Globus pallidus (tissue), 1 donor: ENCODE results near the gene ZBTB4.

Source experiments
- DNase-seq: peaks from one replicate; pipeline ENCODE4 v3.0.0-alpha.2; 2015; ENCODE audit warnings: low spot score

Gene ZBTB4

DNA sequence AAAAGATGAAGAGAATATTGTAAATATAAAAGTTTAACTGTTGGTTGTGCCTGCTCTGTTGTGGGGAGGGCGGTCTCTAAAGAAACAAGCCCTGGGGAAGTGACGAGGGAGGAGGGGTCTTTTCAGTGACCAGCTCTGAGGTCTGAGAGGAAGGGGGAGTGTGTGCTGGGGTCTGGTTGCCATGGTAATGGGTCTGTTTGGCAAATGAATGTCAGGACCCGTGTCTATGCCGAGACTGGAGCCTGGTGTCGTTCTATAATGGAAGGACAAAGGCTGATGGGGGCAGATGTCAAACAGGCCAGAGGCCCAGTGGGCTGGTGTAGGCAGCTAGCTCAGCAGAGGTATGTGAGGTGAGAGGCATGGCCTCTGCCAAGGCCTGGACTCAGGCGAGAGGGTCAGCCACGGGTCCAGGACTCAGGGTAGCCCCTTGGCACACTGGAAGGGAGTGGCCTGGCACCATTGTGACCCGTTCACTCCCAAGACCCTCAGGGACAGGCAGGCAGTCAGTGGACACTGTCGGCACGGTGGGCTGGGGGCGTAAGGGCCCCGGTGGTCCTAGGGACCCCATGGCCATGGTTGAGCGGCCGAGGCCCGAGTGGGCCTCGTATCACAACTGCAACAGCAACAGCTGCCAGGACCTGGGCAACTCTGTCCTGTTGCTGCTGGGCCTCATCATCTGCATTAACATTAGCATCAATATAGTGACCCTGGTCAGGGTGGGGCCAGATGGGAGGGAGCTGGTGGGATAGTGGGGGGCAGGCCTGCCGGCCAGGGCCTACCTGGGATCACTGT, 59.4 kb downstream of the ZBTB4 start, which contains the start of gene SPEM1:
TSS of gene SPEM1 (plus strand) at position 506 of the 792 bp plus-strand sequence. CDS start at position 567, 61 bp downstream.
- no peak for DNase-seq

DNA sequence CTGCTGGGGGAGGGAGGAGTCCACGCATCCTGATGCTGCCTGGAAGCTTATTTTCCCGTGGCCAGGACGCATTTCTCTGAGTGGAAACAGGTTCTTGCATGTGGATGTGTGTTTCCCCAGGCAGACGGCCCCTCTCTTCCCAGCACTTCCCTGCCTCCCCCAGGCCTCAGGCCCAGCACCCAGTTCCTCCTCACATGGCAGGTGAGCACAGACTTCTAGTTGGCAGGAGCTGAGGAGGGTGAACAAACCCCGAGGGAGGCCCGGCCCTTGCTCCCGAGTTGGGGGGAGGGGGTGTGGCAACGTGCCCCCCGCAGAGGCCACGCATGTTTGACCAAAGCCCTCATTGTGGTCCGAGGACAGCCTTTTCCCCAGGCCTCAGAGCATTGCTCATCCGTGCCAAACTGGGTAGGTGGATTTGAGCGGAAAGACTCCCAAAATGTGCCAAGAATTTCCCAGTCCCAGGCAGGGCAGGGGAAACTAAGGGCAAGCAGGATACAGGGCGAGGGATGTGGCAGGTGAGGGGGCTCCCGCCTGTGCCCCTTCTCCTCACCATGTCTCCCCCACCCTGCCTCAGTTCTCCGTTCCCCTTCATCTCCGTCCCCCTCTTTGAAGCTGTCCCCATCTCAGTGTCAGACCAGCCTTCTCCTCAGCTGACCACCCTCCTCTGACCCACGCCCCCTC, 60.8 kb downstream of the ZBTB4 start:
- no peak for DNase-seq

DNA sequence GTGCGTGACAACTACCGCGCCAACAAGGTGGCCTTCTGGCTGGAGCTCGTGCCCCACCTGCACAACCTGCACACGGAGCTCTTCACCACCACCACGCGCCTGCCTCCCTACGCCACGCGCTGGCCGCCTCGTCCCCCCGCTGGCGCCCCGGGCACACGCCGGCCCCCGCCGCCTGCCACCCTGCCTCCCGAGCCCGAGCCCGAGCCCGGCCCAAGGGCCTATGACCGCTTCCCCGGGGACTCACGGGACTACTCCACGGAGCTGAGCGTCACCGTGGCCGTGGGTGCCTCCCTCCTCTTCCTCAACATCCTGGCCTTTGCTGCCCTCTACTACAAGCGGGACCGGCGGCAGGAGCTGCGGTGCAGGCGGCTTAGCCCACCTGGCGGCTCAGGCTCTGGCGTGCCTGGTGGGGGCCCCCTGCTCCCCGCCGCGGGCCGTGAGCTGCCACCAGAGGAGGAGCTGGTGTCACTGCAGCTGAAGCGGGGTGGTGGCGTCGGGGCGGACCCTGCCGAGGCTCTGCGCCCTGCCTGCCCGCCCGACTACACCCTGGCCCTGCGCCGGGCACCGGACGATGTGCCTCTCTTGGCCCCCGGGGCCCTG, 62.3 kb downstream of the ZBTB4 start:
- no peak for DNase-seq

DNA sequence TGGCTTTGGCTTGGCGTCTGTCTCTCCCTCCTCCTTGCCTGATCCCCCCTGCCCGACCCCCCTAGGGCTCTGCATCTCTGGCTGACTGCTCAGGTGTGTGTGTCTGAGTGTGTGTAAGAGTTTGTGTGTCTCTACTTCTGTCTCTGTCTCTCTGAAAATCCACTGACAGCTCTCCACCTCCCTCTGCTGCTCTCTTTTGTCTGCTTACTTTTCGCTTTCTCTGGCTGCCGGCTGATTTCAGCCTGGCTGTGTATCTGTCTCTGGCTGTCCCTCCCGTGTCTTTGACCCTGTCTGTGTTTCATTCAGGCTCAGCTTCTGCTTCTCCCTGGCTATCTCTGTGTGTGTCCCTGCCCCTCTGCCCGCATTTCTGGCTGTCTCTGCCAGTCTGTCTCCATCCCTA, 63.1 kb downstream of the ZBTB4 start:
- no peak for DNase-seq

DNA sequence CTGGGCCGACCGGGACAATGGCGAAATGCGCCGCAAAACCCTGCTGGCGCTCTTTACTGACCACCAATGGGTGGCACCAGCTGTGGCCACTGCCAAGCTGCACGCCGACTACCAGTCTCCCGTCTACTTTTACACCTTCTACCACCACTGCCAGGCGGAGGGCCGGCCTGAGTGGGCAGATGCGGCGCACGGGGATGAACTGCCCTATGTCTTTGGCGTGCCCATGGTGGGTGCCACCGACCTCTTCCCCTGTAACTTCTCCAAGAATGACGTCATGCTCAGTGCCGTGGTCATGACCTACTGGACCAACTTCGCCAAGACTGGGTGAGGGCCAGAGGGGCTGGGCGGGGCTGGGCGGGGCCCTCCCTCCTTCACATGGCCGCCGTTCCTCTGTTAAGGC, 63.6 kb downstream of the ZBTB4 start:
- DNase-seq, result no peak

DNA sequence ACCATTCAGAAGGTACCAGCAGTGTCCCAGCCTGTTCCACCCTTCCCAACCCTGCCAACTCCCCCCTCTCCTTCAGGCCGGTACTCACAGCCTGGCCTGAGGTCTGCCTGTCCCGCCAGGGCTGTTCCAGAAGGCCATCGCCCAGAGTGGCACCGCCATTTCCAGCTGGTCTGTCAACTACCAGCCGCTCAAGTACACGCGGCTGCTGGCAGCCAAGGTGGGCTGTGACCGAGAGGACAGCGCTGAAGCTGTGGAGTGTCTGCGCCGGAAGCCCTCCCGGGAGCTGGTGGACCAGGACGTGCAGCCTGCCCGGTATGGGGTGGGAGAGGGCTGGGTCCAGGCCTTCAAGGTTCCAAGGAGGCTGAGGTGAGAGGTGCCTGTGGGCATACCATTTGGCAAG, 64.6 kb downstream of the ZBTB4 start:
- DNase-seq, result no peak

DNA sequence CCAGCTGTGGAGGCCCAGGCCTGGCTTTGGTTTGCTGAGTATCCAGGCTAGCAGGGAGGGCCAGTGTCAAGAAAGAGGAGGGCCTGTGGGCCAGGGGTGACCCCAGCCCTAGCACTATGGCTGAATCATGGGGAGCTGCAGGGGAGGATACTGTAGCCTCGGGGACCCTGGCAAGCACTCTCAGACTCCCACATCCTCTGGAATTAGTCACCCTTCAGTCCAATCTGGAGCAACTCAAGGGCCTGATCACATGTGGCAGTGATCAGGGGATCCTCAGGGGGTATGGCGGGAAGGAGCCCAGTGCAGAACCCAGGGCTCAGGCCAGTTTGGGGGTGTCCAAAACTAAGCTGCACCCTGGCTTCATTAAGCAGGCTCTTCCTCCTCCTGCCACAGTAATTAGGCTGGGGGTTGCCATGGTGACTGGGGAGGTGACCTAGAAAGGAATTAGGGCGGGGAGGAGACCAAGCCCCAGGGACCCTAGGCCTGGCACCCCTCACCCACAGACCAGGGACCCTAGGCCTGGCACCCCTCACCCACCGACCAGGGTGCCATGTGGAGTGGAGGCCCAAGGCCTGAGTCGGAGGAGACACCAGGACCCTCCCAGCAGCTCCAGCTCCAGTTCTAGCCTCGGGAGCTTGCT, 66.0 kb downstream of the ZBTB4 start:
- no peak for DNase-seq

DNA sequence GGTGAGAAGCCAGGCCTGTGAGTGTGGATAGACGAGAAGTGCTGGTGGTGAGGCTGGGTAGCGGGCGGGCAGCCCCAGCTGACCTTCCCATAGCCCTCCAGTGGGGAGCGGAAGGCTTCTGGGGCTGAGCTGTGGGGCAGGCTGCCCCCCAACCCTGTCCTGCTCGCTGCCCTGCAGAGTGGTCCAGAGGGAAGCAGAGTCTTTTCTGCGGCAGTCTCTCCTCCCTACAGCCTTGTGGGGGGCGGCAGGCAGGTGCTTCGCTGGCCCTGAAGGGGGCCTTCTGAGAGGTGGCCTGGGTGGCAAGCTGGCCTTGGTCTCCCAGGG, 68.0 kb downstream of the ZBTB4 start:
- DNase-seq, result no peak

DNA sequence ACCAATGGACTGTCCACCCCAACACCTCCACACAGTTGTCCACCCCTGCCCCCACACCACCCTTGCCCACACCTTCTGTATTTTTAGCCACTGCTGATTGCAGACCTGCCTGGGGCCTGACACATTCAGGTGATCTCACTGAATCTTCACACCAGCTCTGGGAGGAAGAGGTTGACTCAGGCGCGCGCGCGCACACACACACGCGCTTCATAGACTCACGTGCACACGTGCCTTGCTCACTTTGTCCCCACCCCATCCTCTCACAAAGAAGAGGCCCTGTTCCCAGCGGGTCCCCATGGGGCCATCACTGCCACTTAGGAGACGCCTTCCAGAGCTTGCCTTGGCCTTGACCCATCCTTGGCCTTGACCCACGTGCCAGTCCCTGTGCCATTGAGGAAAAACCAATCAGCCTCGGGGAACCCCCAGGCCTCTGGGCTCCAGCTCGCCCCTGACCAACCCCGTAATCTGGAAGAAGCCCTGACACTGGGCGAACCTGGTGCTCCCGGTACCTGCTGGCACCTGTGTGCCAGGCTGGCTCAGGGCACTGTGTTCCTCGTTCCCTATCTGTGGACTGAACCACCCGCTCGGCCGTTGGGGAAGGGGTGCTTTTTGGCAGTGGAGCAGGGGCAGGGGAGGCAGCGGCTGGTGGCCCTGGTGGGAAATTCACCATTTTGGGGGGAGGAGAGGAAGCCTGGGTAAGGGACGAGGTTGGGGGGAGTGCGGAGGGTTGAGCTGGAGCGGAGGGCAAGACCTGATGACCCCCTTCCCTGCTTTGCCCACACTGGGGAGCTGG, 68.6 kb downstream of the ZBTB4 start:
- DNase-seq, result no peak

DNA sequence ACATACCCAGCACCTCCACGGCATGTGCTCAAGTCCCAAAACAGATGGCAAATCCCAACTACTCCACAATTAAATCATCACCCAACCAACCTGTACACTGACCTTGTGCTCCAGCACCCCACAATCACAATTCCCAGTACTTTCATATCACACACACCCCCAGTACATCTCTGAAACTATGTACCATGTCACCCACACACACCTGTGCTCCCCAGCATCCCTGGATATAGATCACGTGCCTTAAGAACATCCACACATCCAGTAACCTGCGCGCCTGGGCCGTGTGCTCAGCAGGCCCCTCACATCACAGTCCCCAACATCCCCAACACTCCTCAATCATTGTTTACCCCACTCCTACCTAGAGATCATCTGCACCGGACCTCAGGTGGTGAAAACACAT, 69.7 kb downstream of the ZBTB4 start:
- no peak for DNase-seq
